ENCODE measurements around the gene PARD6B. TPM values are rescaled to one million over a fixed set of nuclear protein-coding genes. Genes with fewer than 3 reads are reported as not detected.

Gene PARD6B
- total and polyA plus RNA-seq, 2 of the 13 experiments (the other 11 are each of a cell fraction or from before 2014, with no cell fraction given): 6.9 to 22.2 TPM

GRCh38 chr20:50762435-50763220 is 31.2 kb downstream of the PARD6B start (continued):
- no peak for TF ChIP-seq ZNF709 (CRISPR knock-in tag; IDR thresholded peaks at IDR 0.05)
- TF ChIP-seq ZNF232 (CRISPR knock-in tag; IDR thresholded peaks at IDR 0.05; ENCODE audit: borderline replicate concordance): no peak
- no peak for TF ChIP-seq HNRNPLL (IDR thresholded peaks at IDR 0.05; ENCODE audit: low read depth, low read length, poor library complexity, severe bottlenecking)
- no peak for TF ChIP-seq SAP130 (CRISPR knock-in tag; IDR thresholded peaks at IDR 0.05; ENCODE audit: low read depth)
- TF ChIP-seq RFX1 (IDR thresholded peaks at IDR 0.05): no peak
- peak; percentile 15; the same call in 1 of the 2 replicates for TF ChIP-seq RARA (CRISPR knock-in tag; IDR thresholded peaks at IDR 0.05)
- TF ChIP-seq SP1 (IDR thresholded peaks at IDR 0.05): no peak
- TF ChIP-seq SP1 (CRISPR knock-in tag; IDR thresholded peaks at IDR 0.05): no peak
- TF ChIP-seq TCF12 (IDR thresholded peaks at IDR 0.05): no peak
- TF ChIP-seq TCF12 (CRISPR knock-in tag; IDR thresholded peaks at IDR 0.05): 0 out of 2 replicates have a peak, but pooled peaks have one; percentile 26
- TF ChIP-seq TMF1 (CRISPR knock-in tag; IDR thresholded peaks at IDR 0.05; ENCODE audit: low read depth): no peak
- TF ChIP-seq, protein P1, sequence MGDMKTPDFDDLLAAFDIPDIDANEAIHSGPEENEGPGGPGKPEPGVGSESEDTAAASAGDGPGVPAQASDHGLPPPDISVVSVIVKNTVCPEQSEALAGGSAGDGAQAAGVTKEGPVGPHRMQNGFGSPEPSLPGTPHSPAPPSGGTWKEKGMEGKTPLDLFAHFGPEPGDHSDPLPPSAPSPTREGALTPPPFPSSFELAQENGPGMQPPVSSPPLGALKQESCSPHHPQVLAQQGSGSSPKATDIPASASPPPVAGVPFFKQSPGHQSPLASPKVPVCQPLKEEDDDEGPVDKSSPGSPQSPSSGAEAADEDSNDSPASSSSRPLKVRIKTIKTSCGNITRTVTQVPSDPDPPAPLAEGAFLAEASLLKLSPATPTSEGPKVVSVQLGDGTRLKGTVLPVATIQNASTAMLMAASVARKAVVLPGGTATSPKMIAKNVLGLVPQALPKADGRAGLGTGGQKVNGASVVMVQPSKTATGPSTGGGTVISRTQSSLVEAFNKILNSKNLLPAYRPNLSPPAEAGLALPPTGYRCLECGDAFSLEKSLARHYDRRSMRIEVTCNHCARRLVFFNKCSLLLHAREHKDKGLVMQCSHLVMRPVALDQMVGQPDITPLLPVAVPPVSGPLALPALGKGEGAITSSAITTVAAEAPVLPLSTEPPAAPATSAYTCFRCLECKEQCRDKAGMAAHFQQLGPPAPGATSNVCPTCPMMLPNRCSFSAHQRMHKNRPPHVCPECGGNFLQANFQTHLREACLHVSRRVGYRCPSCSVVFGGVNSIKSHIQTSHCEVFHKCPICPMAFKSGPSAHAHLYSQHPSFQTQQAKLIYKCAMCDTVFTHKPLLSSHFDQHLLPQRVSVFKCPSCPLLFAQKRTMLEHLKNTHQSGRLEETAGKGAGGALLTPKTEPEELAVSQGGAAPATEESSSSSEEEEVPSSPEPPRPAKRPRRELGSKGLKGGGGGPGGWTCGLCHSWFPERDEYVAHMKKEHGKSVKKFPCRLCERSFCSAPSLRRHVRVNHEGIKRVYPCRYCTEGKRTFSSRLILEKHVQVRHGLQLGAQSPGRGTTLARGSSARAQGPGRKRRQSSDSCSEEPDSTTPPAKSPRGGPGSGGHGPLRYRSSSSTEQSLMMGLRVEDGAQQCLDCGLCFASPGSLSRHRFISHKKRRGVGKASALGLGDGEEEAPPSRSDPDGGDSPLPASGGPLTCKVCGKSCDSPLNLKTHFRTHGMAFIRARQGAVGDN (CRISPR knock-in tag; IDR thresholded peaks at IDR 0.05): no peak; the same call in none of the 2 replicates
- TF ChIP-seq HMG20B (CRISPR knock-in tag; conservative IDR thresholded peaks at IDR 0.05): no peak
- TF ChIP-seq SRSF1 (optimal IDR thresholded peaks at IDR 0.05; ENCODE audit: low read depth, low read length): no peak
- TF ChIP-seq ATAD3A (CRISPR knock-in tag; IDR thresholded peaks at IDR 0.05): no peak
- TF ChIP-seq, protein P2, sequence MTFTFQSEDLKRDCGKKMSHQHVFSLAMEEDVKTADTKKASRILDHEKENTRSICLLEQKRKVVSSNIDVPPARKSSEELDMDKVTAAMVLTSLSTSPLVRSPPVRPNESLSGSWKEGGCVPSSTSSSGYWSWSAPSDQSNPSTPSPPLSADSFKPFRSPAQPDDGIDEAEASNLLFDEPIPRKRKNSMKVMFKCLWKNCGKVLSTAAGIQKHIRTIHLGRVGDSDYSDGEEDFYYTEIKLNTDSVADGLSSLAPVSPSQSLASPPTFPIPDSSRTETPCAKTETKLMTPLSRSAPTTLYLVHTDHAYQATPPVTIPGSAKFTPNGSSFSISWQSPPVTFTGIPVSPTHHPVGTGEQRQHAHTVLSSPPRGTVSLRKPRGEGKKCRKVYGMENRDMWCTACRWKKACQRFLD (CRISPR knock-in tag; IDR thresholded peaks at IDR 0.05; ENCODE audit: borderline replicate concordance): no peak
- TF ChIP-seq ZNF768 (CRISPR knock-in tag; IDR thresholded peaks at IDR 0.05): no peak
- TF ChIP-seq ZNF468 (CRISPR knock-in tag; IDR thresholded peaks at IDR 0.05): no peak
- TF ChIP-seq JDP2 (CRISPR knock-in tag; IDR thresholded peaks at IDR 0.05; ENCODE audit: borderline replicate concordance): no peak
- TF ChIP-seq ZNF549 (CRISPR knock-in tag; IDR thresholded peaks at IDR 0.05): no peak
- TF ChIP-seq, protein P3, sequence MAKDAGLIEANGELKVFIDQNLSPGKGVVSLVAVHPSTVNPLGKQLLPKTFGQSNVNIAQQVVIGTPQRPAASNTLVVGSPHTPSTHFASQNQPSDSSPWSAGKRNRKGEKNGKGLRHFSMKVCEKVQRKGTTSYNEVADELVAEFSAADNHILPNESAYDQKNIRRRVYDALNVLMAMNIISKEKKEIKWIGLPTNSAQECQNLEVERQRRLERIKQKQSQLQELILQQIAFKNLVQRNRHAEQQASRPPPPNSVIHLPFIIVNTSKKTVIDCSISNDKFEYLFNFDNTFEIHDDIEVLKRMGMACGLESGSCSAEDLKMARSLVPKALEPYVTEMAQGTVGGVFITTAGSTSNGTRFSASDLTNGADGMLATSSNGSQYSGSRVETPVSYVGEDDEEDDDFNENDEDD (CRISPR knock-in tag; IDR thresholded peaks at IDR 0.05; ENCODE audit: borderline replicate concordance): no peak
- TF ChIP-seq ZNF770 (CRISPR knock-in tag; IDR thresholded peaks at IDR 0.05): peak; percentile 52; the same call in 1 of the 2 replicates
- no peak for TF ChIP-seq NFIB (CRISPR knock-in tag; IDR thresholded peaks at IDR 0.05; ENCODE audit: borderline replicate concordance)

Data from HepG2 (cell line).